Activated naive CD4-positive, alpha-beta T cell treated with Interleukin-2 at 50 U/mL for 16 hours (primary cell): Measurements from ENCODE around the gene CTDSPL.
"Not testable (repeated sequence)": the region's sequence is repeated elsewhere in the genome, so short reads cannot be mapped to it uniquely, and the experiment has no call there.

Experiments
- DNase-seq: peaks from one replicate; pipeline ENCODE4 v3.0.0-alpha.2; 2020

The CTDSPL gene

DNA sequence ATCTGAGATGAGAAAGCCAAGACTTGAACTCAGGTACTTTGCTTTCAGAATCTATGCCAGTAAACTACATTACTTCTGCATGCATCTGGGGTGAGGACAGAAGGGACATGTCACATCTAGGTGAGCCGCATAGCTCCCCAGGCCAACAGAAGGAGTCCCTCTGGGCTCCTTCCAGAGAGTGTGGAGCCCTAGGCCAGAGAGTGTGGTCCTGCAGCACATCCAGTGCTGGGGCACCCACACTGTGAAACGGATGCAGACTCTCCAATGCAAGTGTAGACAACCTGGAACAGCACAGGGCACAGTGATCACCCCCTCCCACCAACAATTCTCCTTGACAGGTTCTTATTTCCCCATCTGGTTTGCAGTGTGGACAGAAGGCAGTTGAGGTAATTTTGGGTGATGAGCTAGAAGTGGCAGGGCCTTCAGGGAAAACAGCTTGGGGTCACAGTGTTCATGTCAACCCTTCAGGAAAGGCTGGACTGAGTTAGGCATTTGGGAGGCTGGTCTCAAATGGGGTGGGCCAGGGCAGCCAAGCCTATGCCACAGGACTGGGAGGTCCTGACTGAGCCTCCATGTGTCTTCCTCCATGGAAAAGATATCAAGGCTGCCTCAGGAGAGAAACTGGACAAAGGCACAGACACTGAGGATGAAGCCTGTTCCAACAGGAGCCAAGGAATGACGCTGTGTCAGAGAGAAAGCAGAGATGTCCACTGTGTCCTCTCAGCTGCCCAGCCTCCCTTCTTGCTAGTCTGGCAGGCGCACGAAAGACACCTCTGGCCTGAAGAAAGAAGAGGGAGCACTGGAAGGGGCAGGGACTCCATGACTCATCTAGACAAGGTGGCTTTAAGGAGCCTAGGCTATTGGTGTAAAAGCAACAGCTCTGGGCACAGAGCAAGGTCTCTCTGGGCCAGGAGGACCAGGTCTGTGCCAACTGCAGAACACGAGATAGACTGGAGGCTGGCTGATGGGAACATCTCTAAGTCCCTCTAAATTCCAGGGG, 166.1 kb downstream of the CTDSPL start:
- no peak for DNase-seq

DNA sequence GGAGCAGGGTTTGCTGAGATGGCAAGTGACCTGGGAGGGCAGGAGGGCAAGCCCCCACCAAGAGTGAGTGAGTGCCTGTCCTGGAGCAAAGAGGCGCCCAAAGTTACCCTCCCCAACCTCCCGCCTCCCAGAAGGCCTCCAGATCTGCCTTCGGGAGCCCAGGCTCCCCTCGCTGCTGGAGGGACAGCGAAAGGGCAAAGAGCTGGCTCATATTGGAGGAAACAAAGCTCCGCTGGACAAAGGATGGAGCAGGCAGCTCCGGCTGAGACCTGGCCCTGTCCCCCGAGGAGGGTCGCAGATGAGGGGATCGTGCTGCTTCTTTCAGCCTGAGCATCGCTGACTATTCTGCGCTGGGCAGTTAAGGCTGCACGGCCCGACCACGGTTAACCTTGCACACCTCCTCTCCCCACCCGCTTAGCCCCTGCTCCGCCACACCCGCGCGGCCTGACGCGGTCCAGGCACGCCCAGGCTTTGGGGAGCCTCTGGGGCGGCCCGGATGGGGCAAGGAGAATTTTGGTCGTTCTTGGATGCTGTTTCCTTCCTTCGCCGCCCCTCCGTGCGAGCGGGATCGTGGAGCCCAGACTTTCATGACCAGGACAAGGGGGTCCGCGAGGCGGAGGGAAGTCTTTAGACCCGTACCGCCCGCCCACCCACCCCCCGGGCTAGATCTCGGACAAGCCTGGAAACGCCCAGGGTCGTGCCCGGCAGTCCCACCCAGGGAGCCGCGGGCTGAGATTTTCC, 167.1 kb downstream of the CTDSPL start:
- DNase-seq: no peak

DNA sequence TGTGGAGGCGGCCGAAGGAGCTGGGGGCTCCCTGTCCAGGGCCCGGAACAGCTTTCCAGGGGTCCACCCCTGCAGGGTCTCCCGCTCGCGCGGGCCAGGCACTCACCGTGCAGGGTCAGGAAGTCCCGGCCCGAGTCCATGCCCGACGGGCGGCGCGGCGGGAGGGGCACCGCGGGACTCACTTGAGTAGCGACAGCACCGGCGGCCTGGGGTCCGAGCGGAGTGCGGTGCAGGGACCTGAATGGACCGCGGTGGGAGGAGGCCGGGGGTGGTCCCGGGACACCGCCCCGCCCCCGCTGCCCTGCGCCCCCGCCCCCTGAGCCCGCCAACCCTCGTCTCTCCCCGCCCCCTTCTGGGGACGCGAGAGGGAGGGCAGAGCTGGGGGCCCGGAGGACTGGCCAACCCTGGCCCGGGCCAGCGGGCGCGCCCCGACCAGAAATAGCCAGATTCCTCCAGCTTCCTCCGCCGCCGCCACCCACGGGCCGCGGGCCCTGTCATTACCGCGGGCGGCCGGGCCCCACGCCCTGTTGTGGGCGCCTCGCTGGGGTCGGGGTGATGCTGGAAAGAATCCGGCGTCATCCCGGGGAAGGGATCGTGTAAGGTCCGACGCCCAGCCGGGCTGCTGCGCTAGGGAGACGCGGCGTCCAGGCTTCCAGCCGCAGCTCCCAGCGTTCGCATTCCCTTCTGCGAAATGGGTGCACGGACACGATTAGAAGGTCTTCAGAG, 167.9 kb downstream of the CTDSPL start, which contains the start of gene PLCD1:
TSS of gene PLCD1 (minus strand) at position 243 of the 726 bp plus-strand sequence. CDS start at position 140, 103 bp downstream.
- peak; percentile 47 for DNase-seq

DNA sequence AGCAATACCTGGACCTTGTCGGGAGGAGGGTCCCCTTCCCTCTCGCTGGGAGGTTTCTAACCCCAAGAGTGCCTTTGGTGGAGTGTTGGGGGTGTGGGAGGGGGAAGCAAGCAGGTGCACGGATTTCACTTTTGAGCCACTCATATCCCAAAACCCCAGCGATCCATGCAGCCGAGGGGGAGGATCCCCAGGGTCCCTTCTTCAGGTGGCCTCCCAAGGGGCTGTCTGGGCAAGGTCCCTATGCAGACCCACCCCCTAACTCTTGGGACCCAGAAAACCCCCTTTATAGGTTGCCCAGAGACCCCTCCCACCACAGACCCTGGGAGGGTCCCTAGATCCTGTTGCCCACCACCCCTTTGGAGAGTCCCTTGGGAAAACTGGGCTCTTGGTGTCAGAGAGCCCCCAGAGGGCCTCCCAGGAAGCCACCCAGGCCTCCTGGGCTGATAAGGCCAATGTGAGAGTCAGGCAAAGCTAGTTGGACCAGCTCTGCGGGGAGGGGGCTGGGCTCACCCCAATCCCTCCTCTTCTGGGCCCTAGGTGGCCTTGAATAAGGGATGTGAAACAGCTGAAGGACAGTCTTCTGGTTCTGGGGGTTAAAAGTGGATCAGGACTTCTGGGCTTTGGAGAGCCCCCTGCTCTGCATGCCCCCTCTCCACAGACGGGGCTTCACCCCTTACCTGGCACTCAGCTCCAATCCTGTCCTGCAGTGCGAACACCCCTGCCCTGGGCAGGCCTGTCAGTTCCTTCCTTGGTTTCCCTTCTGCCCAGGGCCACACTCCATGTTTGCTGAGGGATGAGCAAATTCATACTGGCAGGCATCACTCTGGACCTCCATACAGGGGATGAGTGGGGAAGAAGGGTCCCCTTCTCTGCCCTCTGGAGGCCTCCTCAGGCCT, 168.7 kb downstream of the CTDSPL start:
- no peak for DNase-seq

DNA sequence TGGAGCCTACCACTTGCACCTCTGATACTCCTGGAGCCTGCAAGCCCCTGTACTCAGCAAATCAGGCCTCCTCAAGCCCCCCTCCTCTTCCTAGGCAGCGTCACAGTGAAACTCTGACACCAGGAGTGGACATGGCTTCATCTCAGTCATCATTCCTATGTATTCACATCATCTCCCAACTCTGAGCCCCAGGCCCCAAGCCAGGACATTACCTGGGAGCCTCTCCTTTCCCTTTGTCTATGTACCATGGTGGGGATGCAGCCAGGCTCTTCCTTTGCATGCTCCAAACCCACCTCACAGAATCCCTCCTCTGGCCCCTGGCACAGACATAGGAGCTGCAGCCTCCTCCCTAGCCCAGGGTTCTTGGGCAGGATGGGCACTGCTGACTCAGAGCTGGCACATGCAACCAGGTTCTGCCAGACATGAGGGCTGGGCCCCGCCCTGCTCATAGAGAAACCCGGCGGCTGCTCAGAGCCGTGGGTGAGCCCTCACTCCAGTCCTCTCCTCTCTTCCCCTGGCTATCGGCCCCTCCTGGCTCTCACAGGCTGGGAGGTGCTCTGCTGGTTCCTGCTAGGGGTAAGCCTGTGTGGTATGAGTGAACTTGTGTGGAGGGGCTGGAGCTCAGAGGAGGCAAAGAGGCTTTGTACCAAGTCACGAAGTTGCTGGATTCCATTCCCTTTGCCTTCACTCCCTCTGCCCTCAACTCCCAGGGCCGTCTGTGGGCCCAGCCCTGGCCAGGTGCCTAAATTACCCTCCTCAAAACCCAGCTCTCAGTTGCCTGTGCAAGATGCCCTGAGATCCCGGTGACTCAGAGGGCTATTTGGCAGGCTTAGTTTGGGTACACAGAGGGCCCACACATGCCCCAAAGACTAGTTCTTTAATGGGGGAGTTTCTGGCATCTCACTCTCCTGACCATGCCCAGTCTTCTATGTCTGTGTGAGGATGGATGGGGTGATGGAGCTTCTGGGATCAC, 169.6 kb downstream of the CTDSPL start:
- DNase-seq: peak; percentile 63

DNA sequence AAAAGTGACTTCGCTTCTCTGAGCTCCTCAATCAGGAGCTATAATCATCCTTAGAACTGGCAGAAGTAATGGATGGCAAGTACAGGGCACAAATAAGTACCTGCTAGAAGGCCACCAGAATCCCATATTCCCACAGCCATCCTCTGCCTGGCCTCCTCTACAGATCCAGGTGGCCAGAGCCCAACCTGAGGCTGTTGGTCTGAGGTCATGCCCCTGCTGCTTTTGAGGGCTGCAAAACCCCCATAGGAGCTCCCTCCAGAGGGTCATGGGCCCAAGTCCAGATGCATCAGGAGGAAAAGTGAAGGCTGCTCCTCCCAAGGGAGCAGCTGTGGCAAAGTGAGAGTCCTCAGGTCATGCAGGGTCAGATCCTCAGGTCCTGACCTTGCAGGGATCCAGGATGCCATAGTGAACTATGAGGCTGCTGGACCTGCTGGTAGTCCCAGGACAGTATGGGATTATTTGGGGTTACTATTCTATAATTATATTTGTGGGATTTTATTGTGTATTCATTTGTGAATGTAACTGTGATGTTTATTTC, 170.7 kb downstream of the CTDSPL start:
- DNase-seq: no peak

DNA sequence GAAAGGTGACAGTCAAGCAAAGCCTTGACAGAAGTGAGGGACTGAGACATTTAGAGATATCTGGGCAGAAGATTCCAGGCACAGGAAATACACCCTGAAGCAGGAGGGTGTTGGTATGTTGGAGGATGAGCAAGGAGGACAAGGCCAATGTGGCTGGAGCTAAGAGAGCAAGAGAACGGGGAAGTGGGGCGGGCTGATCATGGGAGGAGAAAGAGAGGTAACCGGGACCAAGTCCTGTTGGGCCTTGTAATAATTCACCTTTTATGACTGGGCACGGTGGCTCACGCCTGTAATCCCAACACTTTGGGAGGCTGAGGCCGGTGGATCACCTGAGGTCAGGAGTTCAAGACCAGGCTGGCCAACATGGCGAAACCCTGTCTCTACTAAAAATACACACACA, 171.9 kb downstream of the CTDSPL start:
- DNase-seq: not testable (repeated sequence)
